ENCODE data around the gene ABO.
"Not testable (repeated sequence)": the region's sequence is repeated elsewhere in the genome, so short reads cannot be mapped to it uniquely, and the experiment has no call there.

Gene ABO

DNA sequence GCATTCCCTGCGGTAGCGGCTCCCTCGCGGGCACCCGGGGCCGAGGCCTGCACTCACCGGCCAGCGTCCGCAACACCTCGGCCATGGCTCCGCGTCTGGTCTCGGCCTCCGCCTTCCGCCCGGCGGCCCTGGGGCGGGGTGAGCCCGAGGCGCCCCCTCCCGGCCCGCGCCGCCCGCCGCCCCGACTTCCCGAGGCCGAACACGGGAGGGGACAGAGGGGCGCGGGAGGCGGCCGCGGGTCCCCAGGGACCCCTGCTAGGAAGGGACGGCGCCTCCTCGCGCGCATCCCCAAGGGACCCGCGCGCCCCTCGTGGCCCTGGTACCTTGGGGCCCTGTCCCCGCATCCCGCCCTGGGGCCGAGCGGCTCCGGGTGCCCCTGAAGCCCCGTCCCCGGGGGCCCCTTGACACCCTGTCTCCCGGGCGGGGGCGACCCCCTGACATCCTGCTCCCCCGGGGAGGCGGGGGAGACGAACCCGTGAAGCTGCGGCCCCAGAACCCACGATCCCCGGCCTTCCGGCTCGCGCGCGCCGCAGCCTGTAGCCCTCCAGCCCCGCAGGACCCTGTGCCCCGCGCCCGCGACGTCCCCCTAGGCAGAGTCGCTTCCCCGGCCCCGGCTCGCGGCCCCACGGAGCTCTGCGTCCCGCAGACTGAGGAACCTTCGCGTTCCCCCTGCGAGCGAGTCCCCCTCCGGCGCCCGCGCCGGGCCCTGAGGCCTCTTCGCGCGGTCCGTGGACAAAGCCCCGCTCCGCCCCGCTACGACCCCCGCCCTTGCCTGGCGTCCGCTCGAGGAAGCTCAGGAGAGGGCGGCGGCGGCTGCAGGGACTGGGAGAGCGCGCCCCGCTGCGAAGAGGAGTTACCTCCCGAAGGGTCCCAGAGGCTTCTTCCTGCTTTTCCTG is at the start of gene ABO:
ABO (minus strand) TSS at position 97 of the 896 bp plus-strand sequence.
- no peak for DNase-seq (ENCODE audit: extremely low spot score, insufficient read length, low read depth)
- no peak for FAIRE-seq

DNA sequence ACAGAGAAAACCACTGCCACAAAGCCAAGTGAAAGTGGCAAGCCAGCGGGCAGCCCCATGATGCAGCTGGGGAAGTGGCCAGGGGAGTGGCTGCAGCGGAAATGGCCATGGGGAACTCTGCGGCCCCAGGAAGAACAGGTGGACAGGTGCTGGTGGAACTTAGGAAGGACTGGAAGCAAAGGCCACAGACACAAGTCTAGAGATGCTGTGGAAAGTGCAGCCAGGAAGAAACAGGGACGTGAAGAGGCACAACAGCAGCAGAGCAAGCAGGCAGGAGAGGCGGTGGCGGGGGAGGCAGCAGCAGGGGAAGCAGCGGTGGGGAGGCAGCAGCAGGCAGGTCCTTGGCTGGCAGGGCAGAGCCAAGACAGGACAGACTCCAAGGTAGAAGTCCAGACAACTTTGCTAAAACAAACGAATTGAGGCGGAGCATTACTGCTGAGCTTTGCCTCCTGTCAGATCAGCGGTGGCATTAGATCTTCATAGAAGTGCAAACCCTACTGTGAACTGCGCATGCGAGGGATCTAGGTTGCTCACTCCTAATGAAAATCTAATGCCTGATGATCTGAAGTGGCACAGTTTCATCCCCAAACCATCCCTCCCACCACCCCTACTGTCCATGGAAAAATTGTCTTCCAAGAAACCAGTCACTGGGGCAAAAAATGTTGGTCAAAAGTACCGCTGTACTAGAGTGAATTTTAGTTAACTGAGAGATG is 49.1 kb upstream of the ABO start:
- no peak for DNase-seq (ENCODE audit: extremely low spot score, insufficient read length, low read depth)
- no peak for FAIRE-seq

DNA sequence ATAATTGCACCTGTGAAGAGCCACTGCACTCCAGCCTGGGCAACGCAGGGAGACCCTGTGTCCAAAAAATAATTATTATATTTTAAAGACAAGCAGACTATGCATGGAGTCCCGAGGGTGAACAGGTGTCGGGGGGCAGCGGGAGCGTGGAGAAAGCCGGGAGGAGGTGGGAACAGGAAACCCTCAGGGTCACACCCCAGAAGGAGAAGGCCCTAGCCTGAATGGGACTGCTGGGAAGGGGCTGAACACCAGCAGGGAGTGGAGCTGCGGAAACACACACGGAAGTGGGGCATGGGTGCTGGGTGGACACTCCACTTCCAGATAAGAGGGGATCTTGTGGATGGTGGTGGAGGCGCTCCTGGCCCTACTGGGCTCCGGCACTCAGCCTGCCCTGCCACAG is 48.2 kb upstream of the ABO start:
- FAIRE-seq (no peak), DNase-seq (ENCODE audit: extremely low spot score, insufficient read length, low read depth) (no peak)

DNA sequence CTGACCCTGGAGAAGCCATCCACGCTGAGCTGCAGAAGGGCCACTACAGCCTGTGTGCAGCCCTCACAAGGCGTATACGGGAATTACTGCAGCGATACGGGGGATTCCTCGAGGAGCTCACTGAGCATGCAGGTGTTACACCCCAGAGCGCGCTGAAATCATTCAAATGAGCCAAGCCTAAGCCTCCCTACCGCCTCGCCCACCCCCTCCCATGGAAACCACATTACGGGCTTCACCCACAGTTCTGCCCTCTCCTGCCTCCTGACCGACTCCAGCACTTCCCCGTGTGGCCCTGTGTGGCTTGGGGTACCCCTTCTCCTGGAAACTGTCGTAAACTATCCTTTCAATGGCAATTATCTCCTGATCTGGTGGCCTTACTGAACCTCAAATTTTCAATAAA is 47.7 kb upstream of the ABO start:
- DNase-seq (ENCODE audit: extremely low spot score, insufficient read length, low read depth) (no peak), FAIRE-seq (no peak)

DNA sequence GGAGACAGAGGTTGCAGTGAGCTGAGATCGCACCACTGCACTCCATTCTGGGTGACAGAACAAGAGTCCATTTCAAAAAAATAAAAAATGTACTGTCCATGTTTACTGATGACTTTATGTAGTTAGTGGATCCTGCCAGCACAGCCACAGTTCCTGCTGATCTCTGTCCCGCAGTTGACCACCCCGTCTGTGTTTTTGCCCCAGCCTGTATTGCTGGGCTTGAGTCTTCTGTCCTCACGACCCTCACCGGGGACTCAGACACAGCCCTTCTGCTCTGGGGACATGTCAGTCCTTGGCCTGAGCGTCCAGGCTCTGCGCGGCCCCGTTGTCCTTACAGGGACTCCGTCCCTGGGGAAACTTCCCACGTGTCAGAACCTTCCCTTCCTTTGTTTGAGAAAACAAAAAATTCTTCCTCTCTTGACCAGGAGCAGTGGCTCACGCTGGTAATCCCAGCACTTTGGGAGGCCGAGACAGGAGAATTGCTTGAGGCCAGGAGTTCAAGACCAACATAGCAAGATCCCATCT is 46.5 kb upstream of the ABO start:
- no peak for DNase-seq (ENCODE audit: extremely low spot score, insufficient read length, low read depth)
- FAIRE-seq: no peak

DNA sequence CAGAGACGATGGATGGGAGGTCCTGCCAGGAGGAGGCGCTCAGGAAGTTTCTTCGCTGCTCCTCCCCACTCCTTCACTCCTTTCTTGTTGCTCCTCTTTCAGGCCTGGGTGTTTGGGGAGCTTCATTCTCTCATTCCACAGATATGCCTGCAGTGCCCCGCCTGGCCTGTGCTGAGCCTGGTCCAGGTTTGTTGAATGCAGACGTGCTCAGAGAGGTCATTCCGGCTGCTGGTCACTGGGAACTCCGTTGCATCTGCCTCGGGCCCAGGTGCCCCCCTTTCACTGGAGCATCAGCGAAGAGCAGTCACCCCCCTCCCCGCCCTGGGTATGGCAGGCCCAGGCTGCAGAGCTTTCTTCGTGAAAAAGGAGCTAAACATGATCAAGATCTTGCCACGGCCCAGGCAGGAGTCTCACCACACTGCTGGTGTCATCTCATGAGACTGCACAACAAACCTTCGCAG is 45.5 kb upstream of the ABO start:
- no peak for DNase-seq (ENCODE audit: extremely low spot score, insufficient read length, low read depth)
- FAIRE-seq: no peak

DNA sequence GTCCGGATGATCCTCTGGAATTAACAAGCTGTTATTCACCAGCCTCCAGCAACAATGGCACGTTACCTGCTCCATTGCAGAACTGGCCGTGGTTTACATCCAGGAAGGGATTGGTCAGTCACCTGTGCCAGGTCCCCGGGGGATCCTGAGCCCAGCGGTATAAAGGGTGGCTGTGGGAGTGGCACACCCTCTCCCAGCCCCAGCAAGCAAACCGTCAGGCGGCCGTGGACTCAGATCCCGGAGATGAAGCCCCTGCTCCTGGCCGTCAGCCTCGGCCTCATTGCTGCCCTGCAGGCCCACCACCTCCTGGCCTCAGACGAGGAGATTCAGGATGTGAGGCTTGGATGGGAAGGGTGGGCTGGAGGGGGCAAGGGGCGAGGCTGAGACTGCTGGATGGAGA is 42.5 kb upstream of the ABO start:
- not testable (repeated sequence) for FAIRE-seq; DNase-seq (ENCODE audit: extremely low spot score, insufficient read length, low read depth)

DNA sequence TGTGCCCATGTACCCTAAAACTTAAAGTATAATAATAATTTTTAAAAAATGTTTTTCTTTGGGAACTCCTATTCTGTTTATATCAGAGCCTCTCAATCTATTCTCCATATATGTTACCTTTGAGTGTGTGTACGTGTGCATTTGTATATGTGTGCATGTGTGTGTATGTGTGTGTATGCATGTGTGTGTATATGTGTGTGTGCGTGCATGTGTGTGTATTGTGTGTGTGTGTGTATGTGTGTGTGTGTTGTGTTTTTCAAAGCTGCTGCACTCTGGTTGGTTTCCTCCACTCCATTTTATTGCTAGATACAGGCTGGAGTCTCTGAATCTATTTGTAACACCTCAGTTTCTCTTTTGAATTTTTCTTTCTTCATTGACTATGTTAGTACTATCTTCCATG is 41.0 kb upstream of the ABO start:
- FAIRE-seq (no peak), DNase-seq (ENCODE audit: extremely low spot score, insufficient read length, low read depth) (no peak)

DNA sequence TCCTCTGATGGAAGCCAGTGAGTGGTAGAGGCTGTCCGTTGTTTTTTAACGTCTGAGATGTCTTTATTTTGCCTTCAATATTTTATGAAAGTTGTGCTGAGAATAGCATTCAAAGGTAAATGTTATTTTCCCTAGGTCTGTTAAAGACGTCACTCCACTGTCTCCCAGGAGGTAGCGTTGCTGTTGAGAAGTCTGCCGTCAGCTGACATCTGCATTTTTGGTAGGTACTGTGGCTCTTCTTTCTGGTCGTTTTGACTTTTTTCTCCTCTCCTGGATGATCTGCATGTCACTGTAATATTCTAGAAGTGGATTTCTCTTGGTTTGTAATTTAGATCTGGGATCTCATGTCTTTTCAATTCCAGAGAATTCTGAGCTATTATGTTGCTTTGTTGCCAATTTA is 34.6 kb upstream of the ABO start:
- DNase-seq (ENCODE audit: extremely low spot score, insufficient read length, low read depth) (no peak), FAIRE-seq (no peak)

DNA sequence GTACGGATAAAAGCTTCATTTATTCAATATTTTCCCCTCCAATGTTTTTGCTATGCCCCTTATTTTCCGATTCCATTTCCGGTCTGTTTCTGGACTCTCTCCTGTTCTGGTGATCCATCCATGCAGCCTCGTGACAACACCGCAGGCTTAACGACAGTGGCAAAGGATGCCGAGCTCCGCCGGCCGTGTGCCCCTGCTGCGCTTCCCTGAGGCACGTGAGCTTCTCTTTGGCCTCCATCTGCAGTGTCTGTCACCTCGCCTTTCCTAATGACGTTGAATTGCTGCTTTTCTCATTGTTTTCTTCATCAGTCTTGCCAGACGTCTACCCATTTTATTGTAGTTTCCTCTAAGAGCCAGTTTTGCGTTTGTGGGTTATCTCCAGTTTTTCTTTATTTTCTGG is 32.3 kb upstream of the ABO start:
- no peak for FAIRE-seq

DNA sequence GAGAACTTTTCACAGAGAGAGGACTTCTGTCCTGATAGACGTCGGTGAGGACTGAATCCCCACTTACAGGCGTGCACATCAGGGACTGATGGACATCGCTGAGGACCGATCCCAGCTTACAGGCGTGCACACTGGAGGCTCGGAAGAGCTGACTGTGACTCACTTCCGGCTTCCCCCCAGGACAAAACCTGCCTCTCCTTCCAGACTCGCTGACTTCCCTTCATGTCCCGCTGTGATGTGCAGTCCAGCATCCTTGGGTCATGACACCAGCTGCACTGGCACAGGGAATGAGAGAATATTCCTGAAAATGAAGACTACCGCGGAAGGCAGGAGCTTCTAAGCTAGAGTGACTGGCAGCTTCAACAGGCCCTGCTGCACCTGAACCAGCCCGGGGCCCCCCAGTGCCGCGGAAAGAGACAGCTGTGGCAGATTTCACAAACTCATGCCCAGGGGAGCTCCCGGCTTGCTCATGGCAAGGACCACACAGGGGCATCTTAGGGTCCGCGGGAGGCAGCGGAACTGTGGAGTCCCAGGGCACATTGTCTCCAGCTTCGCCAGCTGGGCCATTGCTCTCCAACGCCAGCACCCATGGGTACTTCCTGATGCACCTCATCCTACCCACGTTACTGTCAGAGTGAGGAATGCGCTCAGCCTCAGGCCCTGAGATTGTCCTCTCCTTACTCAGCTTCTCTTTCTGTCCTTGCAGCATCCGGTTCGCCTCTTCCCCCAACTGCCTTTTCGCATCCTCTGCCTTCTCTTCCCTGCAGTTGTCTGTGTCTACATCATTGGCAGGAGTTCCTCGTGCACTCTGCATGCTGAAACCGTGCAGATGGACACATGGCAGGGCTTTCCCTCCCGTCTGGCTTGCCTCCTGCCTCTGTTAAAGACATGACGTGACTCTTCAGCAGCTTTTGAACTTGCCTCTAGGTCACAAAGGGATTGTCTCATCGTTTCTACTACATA is 31.5 kb upstream of the ABO start:
- DNase-seq (ENCODE audit: extremely low spot score, insufficient read length, low read depth) (no peak), FAIRE-seq (no peak)

More for the DNA sequence above, 32.3 kb upstream of the ABO start:
- DNase-seq (ENCODE audit: extremely low spot score, insufficient read length, low read depth): no peak

DNA sequence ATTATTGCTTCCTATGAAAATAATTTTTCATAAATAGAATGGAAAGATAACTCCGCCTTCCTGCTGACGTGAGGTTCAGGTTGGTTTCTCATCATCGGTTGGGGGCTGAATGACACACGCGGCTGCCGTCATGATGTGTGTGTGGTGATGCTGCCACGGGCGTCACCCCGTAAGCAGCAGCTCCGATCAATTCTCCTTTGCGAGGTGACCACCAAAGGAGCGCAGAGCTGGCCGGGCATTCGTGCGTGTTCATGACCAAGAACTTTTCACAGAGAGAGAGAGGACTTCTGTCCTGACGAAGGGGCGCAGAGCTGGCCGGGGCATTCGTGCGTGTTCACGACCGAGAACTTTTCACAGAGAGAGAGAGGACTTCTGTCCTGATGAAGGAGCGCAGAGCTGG is 30.7 kb upstream of the ABO start:
- FAIRE-seq (no peak), DNase-seq (ENCODE audit: extremely low spot score, insufficient read length, low read depth) (no peak)

DNA sequence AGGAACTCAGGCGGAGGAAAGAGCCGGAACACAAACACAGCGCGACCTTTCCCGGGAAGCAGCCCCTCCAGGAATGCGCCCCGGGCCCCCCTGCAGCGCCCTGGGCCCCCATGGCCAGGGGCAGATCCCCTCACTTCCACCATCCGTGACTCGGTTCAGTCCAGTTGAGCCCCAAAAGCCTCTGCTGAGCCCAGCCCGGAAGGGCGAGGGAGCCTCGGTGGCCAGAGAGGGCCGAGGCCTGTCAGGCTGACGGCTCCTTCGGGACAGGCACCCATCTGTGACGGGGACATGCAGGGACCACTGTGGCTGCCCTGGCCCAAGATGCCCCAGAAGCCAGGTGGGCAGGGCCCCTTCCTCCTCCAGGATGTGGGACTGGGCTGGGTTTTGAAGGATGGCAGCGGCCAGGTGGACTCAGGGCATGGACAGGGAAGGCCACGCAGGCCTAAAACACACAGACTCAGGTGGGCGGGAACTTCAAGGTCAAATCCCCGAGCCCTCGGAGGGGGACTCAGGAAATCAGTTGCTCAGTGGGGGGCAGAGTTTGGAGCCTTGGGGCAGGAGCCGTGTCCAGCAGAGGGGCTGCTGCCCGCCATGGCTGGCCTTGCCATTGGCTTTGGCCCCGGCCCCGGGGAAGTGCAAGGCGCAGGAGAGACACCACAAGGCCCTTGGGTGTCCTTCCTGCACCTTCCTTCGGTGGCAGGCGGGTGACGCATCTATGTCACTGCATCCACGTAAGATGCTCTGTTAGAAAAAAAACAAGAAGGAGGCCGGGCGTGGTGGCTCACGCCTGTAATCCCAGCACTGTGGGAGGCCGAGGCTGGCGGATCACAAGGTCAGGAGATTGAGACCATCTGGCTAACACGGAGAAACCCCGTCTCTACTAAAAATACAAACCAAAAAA is 29.7 kb upstream of the ABO start:
- FAIRE-seq: no peak

DNA sequence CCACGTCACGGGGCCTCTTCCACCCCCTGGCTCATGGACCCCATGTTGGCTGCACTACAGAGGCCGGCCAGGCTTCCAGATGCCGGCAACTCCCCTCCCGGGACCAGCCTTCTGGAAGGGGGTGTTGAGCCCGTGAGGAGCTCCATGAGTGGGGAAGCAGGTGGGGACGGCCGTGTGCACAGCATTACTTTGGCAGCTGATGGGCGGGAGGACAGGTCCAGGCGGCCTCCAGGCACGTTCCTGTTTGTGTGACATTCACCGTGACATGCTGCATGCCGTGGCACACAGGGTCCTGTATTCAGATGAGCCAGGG is 29.1 kb upstream of the ABO start:
- FAIRE-seq: no peak
- no peak for DNase-seq (ENCODE audit: extremely low spot score, insufficient read length, low read depth)

More for the DNA sequence above, 29.7 kb upstream of the ABO start:
- DNase-seq (ENCODE audit: extremely low spot score, insufficient read length, low read depth): no peak

DNA sequence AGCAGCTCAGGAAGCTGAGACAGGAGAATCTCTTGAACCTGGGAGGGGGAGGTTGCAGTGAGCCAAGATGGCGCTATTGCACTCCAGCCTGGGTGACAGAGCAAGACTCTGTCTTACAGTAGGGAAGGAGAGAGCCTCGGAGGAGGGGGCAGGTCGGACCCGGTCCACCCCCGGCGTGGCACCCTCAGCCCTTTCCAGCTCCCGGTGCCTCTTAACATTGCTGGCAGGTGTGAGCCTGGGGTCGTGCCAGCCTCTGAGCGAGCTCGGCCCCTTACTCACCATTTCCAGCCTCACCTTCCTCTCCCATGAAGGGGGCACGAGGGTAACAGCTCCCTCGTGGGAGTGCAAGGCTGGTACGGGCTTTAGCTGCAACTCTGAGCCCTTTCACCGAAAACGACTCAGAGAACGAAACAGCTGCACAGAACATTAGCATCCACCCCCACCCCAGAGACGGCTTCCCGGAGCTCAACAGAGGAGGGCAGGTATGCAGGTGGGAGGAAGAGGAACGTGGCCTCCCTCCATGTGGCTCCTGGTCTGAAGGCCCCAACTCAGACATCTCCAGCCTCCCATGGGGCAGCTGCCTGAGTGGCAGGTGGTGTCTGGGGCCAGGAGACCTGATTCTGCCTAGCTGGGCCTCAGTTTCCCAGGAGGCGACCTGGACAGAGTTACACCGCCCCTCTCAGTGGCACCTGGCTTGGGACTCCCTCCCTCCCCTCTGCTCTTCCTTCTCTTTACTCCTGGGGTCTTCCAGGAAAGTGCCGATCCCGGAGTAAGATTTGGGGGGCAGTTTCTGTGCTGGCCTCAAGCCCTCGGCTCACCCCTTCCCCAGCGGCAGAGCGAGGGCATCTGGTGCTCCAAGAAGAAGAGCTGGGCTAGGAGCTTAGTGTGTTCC is 28.5 kb upstream of the ABO start:
- DNase-seq (ENCODE audit: extremely low spot score, insufficient read length, low read depth) (no peak), FAIRE-seq (no peak)

DNA sequence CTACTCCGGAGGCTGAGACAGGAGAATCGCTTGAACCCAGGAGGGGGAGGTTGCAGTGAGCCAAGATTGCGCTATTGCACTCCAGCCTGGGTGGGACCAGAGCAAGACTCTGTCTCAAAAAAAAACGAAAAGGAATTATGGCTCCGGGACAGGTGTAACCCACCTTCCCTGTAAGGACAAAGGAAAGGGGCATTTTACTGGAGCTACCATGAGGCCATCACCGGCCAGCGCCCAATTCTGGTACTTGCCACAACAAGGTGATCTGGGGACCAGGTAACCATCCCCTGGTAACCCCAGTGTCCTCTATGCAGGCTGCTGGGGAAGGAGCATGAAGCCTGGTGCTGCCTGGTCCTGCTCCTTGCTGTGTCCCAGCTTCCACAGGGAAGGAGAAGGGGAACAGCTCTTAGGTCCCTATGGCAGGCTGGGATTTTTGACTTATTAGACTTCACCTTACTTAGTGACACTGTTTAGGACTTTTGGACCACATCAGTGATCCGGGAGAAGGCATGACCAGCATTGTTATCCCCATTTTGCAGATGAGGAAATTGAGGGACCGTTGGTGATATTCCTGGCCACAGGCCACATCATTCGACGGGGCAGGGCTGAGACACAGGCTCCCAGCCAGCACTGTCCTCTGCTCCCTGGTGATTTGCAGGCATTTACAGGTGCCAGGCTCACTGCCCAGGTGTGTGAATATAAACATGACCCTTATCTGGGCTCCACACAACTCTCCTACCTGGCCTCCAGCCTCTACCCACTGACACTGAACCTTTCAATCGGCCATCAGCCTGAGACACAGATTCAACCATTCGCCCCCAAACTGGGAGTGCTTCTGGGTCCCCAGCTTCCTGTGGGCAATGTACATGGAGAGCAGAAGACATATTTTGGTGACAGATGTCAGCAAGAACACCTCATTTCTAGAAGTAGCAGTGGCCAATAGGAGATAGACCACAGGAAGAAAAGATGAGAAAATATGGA is 26.5 kb upstream of the ABO start:
- no peak for DNase-seq (ENCODE audit: extremely low spot score, insufficient read length, low read depth)
- no peak for FAIRE-seq

DNA sequence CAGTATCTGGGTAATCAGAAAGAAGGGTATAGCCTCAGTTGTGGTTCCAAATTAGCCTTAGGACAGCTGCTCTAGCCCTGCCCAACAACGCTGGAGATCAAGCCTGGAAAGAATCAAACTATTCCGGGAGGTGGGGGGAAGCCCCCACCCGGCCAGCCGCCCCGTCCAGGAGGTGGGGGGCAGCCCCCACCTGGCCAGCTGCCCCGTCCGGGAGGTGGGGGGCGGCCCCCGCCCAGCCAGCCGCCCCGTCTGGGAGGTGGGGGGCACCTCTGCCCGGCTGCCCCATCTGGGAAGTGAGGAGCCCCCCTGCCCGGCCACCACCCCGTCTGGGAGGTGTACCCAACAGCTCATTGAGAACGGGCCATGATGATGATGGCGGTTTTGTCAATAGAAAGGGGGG is 25.0 kb upstream of the ABO start:
- DNase-seq (ENCODE audit: extremely low spot score, insufficient read length, low read depth); FAIRE-seq: not testable (repeated sequence)
